ENCODE data around the gene RFX4. TPM values are rescaled to one million over a fixed set of nuclear protein-coding genes. Genes with fewer than 3 reads are reported as not detected.

Gene RFX4
- total RNA-seq, 1 donor from 2014 or later, result not detected

- no peaks in the 10 kb centered on the region for H3K4me1 ChIP-seq
- no peak for TF ChIP-seq CTCF (IDR thresholded peaks at IDR 0.05)
- H3K9me3 ChIP-seq, result no peaks in the 10 kb centered on the region
- ATAC-seq, result no peak
- no peak overlapping the region for H3K27ac ChIP-seq
- H3K27me3 ChIP-seq, result peaks cover 51% of the 10 kb centered on the region
- no peak for DNase-seq
- intact Hi-C loops (cut with DNase I), result no loop called here
- H3K36me3 ChIP-seq, result no peaks in the 10 kb centered on the region
- H3K4me3 ChIP-seq, result no peak overlapping the region
These were observed 16.0 kb upstream of the RFX4 start for GRCh38 chr12:106566771-106567170.

DNA sequence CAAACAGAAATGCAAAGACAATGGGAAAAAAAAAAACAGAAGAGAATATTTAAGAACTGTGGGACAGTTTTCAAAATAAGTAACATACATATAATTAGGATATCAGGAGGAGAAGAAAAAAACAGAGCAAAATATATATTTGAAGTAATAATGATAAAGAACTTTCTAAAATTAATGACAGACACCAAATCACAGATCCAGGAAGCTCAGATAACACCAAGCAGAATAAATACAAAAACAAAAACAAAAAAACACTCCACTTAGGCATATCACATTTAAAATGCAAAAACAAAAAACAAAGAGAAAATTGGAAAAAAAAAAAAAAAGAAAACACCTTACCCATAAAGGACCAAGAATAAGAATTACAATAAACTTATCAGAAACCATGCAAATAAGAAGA is 9.6 kb upstream of the RFX4 start:
- Histone ChIP-seq H3K27me3 (peaks cover 15% of the 10 kb centered on the region), H3K36me3 (no peaks in the 10 kb centered on the region), H3K27ac (no peak overlapping the region), H3K4me3 (no peak overlapping the region), H3K9me3 (no peaks in the 10 kb centered on the region), H3K4me1 (no peaks in the 10 kb centered on the region)
- ATAC-seq (no peak), DNase-seq (no peak)
- no peak for TF ChIP-seq CTCF (IDR thresholded peaks at IDR 0.05)
- intact Hi-C loops (cut with DNase I), result no loop called here

GRCh38 chr12:106576848-106577247 is 6.0 kb upstream of the RFX4 start:
- intact Hi-C loops (cut with DNase I), result no loop called here
- H3K4me1 ChIP-seq, result peaks cover 6% of the 10 kb centered on the region

DNA sequence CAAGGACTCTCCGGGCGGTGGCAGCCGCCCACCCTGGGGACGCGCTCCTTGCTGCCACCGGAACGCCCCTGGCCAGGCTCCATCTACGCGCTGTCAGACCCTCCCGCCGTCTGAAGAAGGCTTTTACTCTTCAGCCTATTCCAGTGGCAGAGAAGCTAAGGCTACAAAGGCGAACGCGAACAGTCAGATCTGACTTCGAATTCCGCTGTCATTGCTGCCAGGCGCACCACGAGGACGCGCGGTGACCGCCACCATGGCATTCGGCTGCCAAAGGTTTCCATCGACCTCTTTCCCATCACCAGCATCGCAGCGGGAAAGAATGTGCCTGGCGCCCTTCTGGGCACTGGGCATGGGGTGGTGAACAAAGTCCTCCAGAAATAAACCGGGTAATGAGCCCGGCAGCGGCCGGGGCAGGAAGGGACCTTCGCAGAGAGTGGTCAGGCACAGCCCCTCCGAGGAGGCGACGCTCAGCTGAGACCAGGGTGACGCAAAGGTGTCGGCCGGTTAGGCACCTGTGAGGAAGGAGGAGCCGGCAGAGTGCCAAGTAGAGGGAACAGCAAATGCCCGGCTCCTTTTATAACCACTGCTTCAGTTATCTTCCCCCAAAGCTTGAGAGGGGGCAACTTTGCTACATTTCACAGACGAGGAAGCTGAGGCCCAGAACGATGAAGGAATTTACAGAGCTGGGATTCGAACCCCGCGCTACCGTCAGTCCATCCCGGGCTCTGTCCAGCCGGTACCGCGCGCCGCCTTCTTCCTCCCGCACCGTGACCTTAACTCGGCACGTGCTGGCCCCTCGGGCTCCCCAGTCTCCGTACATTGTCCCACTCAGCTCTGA is 1.9 kb upstream of the RFX4 start:
- no peak for TF ChIP-seq CTCF (IDR thresholded peaks at IDR 0.05)
- ATAC-seq (no peak), DNase-seq (no peak)
- H3K36me3 ChIP-seq, result no peaks in the 10 kb centered on the region
- intact Hi-C loops (cut with DNase I), result no loop called here
- peaks cover 19% of the 10 kb centered on the region for H3K4me1 ChIP-seq
- H3K4me3 ChIP-seq, result no peak overlapping the region
- peaks cover 83% of the 10 kb centered on the region for H3K27me3 ChIP-seq
- H3K9me3 ChIP-seq, result no peaks in the 10 kb centered on the region
- H3K27ac ChIP-seq, result no peak overlapping the region

More at GRCh38 chr12:106576848-106577247, 6.0 kb upstream of the RFX4 start:
- Histone ChIP-seq H3K4me3 (no peak overlapping the region), H3K27me3 (peaks cover 43% of the 10 kb centered on the region), H3K9me3 (no peaks in the 10 kb centered on the region), H3K36me3 (no peaks in the 10 kb centered on the region), H3K27ac (no peak overlapping the region)
- TF ChIP-seq CTCF (IDR thresholded peaks at IDR 0.05), result no peak
- DNase-seq (no peak), ATAC-seq (no peak)

DNA sequence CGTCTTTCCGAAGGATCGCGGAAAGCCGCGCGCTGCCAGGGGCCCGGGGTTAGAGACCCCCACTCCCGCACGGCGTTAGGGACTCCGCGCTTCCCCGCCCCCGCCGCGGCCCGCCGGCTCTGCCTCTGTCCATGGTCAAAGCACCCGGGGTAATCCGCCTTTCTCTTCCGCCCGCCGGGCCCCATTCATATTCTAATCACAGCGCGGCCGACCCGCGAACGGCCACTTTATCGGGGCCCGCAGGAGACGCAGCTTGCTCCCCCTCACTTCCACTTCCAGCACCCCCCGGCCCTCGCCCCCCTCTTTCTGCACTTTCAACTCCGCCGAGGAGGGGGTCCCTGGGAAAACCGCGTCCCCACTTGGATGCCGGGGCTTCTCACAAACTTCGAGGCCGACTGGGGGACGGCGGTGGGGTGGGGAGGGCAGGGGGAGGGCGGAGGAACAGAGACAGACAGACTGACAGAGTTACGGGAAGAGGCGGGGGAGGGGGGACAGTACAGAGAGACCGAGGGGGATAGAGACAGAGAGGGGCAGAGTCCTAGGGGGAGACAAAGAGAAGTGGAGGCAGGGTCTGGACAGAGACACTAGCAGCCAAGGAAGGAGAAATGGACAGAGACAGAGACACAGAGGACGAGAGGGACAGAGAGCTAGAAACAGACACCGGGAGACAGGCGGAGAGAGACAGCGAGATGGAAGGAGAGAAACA is 1.1 kb upstream of the RFX4 start:
- no peak for DNase-seq
- H3K27me3 ChIP-seq, result peaks cover 91% of the 10 kb centered on the region
- no peak overlapping the region for H3K4me3 ChIP-seq
- no peaks in the 10 kb centered on the region for H3K9me3 ChIP-seq
- no peak overlapping the region for H3K27ac ChIP-seq
- no peaks in the 10 kb centered on the region for H3K36me3 ChIP-seq
- intact Hi-C loops (cut with DNase I), result no loop called here
- peak; percentile 36 for ATAC-seq
- peaks cover 19% of the 10 kb centered on the region for H3K4me1 ChIP-seq
- no peak for TF ChIP-seq CTCF (IDR thresholded peaks at IDR 0.05)
